Raji (cell line): ENCODE data around the gene PRSS35.

Experiments used
- POLR2A ChIP-seq: IDR thresholded peaks from 2 replicates; pipeline ENCODE4 v1.6.1; 2011; ENCODE audit warnings: low read depth, low read length, control low read depth; ENCODE audit not compliant: insufficient read depth

The PRSS35 gene

DNA sequence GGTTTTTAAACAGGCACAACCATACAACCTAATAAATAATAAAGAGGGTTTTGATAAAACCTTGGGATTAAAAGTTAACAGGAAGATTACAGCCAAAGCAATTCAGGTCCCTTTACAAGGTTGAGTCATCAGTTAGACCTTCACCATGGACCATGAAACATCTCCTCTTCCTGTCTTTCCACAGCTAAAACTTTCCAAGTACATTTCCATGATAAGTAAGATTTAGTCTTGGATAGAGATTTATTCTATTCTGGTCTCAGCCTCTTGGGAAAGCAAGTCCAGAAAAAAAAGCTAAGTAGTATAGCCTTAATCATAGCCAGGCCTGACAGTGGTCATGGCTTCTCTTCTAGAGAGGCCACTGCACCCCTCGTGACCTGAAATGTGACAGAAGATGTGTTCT is 2.9 kb upstream of the PRSS35 start:
- no peak for TF ChIP-seq POLR2A

DNA sequence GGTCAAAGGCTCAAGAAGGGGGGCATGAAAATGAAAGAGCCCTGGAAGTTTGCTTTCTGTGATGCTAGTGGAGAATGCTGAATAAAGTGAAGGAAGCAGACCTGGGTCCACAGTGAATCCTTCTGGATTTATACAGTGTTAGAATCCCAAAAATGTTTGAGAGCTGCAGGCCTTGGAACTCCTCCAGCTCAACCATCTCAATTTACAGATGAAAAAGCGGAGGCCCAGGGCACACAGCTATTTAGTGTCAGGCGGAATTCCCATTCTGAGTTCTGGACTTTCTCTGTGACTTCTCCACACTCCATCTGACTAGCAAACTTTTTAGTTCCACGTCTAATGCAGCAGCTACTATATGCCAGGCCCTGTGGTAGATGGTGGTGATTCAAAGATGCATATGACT is 1.5 kb upstream of the PRSS35 start:
- no peak for TF ChIP-seq POLR2A

DNA sequence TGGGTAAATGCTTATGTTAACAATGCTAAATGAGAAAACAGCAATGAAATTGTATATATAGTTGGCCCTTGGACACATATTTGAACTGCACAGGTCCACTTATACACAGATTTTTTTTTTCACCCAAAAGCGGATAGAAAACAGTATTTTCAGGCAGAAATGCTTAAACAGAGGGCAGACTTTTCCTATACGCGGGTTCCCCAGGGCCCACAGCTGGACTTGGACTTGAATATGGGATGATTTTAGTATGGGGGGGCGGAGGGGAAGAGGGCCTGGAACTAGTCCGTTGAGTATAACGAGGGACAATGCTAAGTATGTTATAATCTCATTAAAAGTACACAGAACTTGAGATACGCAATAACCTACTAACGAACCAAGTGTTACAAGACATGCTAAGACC is 1.1 kb upstream of the PRSS35 start:
- no peak for TF ChIP-seq POLR2A

DNA sequence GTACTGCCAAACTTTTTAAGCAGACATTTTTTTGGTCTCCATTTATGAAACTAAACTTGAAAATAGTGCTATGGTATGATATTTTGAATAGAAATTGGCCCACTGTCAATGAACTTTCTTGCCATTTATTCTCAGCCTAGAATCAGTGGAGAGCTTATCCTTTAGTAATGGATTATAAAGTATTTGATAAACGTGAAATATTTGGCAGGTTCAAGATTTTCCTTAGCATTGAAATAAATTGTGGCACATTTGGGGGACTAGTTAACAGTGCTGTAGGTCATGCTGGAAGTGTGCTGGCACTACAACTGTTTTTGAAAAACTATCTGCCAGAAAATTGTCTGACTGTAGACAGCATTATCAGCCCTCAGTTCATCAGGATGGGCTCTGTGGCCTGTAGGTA is 2.1 kb downstream of the PRSS35 start:
- no peak for TF ChIP-seq POLR2A

DNA sequence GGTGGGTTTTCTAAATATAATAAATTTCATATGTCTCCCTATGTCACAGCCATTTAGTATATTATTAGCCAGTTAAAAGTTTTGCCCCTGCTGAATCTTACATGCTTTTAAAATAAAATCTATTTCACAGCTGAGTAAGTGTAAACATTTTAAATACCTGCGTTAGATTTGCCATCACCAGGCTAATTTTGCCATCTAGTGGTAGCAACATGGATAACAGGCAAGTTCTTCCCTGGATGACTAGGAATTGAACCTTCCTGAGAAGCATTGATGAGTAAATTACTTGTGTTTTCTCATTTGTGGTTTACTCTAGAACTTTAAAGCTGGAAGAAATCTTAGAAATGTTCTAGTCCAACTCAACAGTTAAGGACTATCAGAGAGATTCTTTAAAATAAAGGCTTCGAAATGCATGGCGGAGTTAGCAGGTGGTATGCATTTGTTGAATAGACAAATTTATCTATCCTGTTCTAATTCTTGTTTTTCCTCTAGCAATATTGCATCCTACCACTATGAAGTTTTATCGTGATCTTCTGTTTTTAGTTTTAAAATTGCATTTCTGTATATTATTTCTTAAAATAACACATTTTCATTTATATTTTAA is 2.6 kb downstream of the PRSS35 start:
- TF ChIP-seq POLR2A, result no peak

DNA sequence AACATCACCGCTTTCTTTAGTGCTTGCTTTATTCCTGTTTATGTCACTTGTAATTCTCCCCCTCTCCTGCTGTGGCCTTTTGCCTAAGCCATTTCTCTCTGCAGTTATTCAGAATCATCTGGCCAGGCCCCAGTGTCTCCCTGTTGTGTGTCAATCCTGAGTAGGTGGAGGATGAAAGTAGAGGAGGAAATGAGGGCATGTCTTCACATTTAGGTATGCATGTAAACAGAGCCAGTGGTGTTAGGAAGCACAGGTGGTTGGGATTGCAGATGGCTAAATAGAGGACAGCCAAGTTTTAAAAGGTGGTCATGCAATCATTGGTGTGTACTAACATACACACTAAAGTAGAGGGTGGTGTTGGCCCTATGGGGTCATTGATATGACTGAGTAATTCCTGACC is 5.2 kb downstream of the PRSS35 start:
- no peak for TF ChIP-seq POLR2A

DNA sequence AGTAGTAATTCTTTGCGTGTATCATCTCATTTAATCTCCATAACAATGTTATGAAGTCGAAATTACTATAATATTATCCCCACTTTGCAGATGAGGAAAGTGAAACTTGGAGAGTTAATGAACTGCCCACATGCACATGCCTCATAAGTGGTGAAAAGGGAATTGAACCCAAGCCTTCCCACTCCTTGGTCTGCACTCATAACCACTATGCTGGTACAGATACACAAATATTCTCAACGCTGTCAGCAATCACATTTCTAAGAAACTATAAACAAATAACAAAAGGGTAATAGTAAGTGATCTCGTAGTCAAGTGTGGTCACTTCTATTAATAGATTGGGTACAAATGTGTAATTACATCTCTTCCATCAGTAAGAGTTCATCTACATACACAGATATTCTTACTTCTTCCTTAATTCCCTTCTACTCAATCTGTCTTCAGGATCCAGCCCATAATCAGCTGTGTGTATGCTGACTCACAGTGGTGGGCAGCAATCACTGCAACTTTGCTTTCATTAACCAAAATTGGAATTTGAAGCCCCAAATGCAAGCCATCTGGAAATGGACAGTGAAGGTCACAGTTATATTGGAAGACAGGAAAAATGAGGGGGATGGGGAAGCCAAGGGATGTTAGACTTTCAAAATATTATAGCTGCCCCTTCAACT is 6.6 kb downstream of the PRSS35 start:
- no peak for TF ChIP-seq POLR2A

DNA sequence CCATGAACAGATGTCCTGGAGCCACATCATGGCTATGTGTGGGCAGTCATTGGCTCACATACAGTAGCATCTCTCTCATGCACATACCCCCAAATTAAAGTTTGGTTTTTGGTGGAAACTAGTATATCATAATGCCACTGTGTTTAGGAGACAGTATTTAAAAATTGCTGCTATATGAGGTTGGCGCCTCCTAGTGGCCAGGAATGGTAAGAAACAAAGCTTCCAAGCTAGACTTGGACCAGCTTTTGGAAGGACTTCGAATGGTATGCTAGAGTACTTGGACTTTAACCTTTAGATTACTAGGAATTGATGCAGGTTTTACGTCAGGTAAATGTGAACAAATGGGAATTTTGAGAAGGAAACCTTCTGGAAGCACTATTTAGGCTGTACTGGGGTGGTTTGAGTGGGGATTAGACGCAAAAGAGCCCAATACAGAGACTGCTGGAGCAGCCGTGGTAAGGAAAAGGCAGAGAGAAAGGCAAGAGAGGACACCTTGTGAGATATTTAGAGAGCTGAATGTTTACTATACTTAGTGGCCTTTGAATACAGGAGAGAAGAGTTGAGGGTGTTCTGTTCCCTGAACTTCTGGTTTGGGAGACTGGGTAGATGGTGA is 23.8 kb downstream of the PRSS35 start:
- no peak for TF ChIP-seq POLR2A

DNA sequence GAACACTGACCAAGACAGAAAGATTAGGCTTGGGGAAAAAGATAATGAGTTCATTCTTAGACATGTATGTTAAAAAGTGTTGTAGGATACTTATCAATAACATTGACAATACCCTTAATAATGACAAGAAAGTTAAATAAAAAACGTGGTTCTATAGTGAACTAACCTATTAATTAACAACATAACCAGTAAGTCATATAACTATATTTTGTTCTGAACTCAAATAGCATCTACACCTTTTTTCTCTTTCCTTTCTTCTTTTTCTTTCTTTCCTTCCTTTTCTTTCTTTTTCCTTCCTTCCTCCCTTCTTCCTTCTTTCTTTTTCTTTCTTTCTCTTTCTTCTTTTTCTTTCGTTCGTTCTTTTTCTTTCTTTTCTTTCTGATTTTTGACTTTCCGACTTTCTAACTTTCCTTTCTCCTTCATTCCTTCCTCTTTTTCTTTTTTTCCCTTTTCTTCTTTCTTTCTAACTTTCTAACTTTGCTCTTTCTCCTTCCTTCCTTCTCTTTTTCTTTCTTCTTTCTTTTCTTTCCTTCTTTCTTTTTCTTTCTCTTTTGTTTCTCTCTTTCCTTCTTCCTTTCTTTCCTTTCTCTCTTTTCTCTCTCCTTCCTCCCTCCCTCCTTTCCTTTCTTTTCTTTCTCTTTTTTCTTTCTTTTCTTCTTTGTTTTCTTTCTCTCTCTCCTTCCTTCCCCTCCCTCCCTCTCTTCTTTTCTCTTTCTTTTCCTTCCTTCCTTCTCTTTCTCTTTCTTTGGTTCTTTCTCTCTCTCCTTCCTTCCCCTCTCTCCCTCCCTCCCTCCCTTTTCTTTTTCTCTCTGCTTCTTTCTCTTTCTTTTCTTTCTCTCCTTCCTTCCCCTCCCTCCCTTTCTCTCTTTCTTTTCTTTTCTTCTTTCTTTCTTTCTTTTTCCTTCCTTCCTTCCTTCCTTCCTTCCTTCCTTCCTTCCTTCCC is 24.6 kb downstream of the PRSS35 start:
- no peak for TF ChIP-seq POLR2A

DNA sequence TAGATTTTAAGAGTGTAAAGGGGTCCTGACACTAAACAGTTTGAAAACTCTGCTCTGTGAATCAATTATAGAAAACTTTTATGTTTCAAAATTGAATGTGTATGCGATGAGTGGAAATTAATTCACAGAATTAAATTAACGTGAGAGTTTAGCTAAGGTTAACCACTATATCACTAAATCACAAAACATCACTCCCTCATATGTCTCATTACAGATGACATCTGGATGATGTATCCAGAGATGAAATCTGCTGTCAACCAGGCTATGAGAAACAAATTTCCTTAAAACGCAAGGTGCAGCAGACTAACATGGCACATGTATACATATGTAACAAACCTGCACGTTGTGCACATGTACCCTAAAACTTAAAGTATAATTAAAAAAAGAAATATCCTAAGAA is 27.3 kb downstream of the PRSS35 start:
- no peak for TF ChIP-seq POLR2A

DNA sequence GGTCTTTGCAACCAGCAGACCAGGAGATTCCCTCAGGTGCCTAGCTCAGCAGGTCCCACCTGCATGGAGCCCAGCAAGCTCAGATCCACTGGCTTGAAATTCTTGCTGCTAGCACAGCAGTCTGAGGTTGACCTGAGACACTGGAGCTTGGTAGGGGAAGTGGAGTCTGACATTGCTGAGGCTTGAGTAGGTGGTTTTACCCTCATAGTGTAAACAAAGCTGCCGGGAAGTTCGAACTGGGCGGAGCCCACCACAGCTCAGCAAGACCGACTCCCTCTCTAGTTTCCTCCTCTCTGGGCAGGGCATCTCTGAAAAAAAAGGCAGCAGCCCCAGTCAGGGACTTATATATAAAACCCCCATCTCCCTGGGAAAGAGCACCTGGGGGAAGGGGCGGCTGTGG is 34.3 kb downstream of the PRSS35 start:
- TF ChIP-seq POLR2A, result no peak

DNA sequence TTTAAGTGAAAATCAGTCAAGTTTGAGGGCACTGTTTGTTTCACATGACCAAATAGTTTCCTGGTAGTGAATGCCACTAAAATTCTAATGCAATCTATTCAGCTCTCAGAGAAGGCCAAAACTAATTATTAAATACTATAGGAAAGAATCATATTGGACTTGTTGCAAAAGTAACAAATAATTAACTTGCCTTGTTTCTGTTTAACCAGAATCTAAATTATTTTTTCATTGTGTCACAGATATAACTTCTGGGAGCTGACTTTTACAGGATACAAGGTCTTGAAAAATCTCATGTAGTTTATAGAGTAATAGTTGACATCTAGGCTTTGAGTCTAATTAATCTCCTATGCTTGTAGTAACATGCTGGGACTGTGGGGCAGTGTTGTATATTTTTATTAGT is 44.5 kb downstream of the PRSS35 start:
- TF ChIP-seq POLR2A, result no peak

DNA sequence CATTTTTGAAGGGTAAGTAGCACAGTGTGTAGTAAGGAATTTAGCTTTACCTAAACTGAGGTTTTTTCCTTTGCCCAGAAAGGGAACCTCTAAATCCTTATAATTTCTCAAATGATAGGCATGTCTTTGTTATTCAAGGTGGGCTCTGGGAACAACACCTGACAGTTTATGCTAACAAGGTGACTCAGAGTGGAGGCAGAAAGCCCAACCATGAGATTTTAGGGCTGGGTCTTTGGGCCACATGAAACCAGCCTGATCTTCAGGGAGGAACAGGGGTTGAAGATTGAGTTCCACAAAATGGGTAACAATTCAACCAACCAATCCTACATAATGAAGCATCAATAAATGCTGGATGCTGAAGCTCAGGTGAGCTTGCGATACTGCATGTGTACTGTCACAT is 46.6 kb downstream of the PRSS35 start:
- no peak for TF ChIP-seq POLR2A

DNA sequence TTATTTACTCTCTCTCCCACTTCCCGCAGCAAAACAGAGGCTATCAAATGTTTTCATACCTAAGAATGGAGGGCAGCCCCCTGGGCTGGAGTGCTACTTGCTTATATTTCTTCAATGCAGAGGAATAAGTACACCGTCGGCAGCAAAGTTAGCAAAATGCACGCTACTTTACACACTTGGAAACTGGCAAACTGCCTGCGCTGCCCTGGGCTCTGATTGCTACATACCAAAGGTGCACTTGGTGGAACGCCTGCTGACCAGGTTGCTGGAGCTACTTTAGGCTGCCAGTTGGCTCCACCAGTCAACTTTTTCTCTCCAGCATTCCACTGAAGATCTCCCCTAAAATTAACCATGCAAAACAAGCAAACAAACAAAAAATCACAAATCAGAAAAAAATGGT is 62.4 kb downstream of the PRSS35 start:
- no peak for TF ChIP-seq POLR2A
